Esophagus muscularis mucosa (tissue), 4 donors: ENCODE results near the gene B3GALNT2.

ENCODE experiments used
- EP300 ChIP-seq: sonication (generic); formaldehyde crosslinking; IDR thresholded peaks from one replicate; pipeline ENCODE4 v1.6.1; 2017; ENCODE audit warnings: antibody characterized with exemption
- POLR2A ChIP-seq: fragments of 450-650 bp; IDR thresholded peaks from one replicate; pipeline ENCODE4 v1.6.1; 2017; ENCODE audit warnings: antibody characterized with exemption, moderate library complexity, mild to moderate bottlenecking, low read depth
- POLR2AphosphoS5 ChIP-seq, 2 donors: sonication (generic); formaldehyde crosslinking; IDR thresholded peaks; one replicate each; pipeline ENCODE4 v1.6.1; 2017; ENCODE audit warnings: antibody characterized with exemption in 2 of 2
- TF ChIP-seq, protein P1 (sequence below), 3 experiments: fragments of 200-600 bp in 2 of 3; fragments of 450-650 bp in 1 of 3; sonication (generic) in 2 of 3; IDR thresholded peaks; one replicate each; pipeline ENCODE4 v1.5.1; 2017 to 2019; ENCODE audit warnings: antibody characterized with exemption in 3 of 3, mild to moderate bottlenecking in 2 of 3, moderate library complexity in 1 of 3

DNA sequence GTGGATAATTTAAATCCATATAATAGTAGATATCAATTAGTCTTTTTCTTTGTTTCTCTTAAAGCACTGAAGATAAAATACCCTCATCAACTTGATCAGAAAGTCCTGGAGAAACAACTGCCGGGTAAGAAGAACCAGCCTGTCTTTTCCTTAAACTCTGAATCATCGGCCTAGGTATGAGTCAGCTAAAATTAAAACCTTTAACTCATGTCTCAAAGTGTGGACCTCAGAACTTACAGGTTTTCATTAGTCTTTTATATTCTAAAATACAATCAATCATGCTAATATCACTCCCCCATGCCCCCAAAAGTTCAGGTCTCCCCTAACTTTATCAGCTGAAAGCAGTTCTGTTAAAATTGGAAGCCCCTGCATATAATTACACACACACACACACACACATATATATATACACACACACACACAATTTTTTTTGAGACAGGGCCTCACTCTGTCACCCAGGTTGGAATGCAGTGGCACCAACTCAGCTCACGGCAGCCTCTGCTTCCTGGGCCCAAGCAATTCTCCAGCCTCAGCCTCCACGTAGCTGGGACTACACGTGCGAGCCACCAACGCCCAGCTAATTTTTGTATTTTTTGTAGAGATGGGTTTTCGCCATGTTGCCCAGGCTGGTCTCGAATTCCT, 61.3 kb downstream of the B3GALNT2 start:
- TF ChIP-seq, protein P1, sequence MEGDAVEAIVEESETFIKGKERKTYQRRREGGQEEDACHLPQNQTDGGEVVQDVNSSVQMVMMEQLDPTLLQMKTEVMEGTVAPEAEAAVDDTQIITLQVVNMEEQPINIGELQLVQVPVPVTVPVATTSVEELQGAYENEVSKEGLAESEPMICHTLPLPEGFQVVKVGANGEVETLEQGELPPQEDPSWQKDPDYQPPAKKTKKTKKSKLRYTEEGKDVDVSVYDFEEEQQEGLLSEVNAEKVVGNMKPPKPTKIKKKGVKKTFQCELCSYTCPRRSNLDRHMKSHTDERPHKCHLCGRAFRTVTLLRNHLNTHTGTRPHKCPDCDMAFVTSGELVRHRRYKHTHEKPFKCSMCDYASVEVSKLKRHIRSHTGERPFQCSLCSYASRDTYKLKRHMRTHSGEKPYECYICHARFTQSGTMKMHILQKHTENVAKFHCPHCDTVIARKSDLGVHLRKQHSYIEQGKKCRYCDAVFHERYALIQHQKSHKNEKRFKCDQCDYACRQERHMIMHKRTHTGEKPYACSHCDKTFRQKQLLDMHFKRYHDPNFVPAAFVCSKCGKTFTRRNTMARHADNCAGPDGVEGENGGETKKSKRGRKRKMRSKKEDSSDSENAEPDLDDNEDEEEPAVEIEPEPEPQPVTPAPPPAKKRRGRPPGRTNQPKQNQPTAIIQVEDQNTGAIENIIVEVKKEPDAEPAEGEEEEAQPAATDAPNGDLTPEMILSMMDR (IDR thresholded peaks at IDR 0.05) = no peak
- no peak for TF ChIP-seq POLR2A
- TF ChIP-seq POLR2AphosphoS5 (IDR thresholded peaks at IDR 0.05) = no peak
- no peak for TF ChIP-seq EP300
